Neural progenitor cell (in vitro differentiated cells): ENCODE data around the gene TECR.

Experiments
- CTCF ChIP-seq: fragments of 200-600 bp; sonication (generic); IDR thresholded peaks from 2 replicates; pipeline ENCODE4 v1.5.1; 2017; ENCODE audit warnings: antibody characterized with exemption, mild to moderate bottlenecking
- EZH2 ChIP-seq: fragments of 200-600 bp; sonication (generic); IDR thresholded peaks from 2 replicates; pipeline ENCODE4 v1.6.1; 2017; ENCODE audit warnings: antibody characterized with exemption, mild to moderate bottlenecking, moderate library complexity
- EZH2phosphoT487 ChIP-seq: fragments of 200-600 bp; sonication (generic); IDR thresholded peaks from 2 replicates; pipeline ENCODE4 v1.6.1; 2017; ENCODE audit warnings: antibody characterized with exemption

GRCh38 chr19:14494411-14494810, 35.0 kb upstream of the TECR start:
- no peak for TF ChIP-seq CTCF
- TF ChIP-seq EZH2, result no peak
- no peak for TF ChIP-seq EZH2phosphoT487
